GM19324 (cell line): ENCODE results near the gene RGS7.

ENCODE experiments used
- ATAC-seq: cut with Tn5 transposase; IDR thresholded peaks from one replicate; pipeline ENCODE4 v1.9.1; 2021; ENCODE audit warnings: mild to moderate bottlenecking, moderate library complexity; ENCODE audit not compliant: unreplicated experiment, low FRiP score

Gene RGS7

GRCh38 chr1:240878631-240879030, 478.4 kb downstream of the RGS7 start:
- ATAC-seq = no peak

GRCh38 chr1:240877605-240878004, 479.4 kb downstream of the RGS7 start:
- no peak for ATAC-seq

GRCh38 chr1:240876071-240876470, 480.9 kb downstream of the RGS7 start:
- ATAC-seq = no peak

GRCh38 chr1:240869071-240869470, 487.9 kb downstream of the RGS7 start:
- no peak for ATAC-seq

GRCh38 chr1:240866724-240867123, 490.3 kb downstream of the RGS7 start:
- no peak for ATAC-seq

- ATAC-seq = no peak
These were observed 497.0 kb downstream of the RGS7 start for GRCh38 chr1:240860023-240860422.

- no peak for ATAC-seq
These were observed 502.6 kb downstream of the RGS7 start for GRCh38 chr1:240854367-240854766.

- no peak for ATAC-seq
These were observed 509.7 kb downstream of the RGS7 start for GRCh38 chr1:240847325-240847724.

- no peak for ATAC-seq
These were observed 512.5 kb downstream of the RGS7 start for GRCh38 chr1:240844486-240844885.

- no peak for ATAC-seq
These were observed 513.2 kb downstream of the RGS7 start for GRCh38 chr1:240843798-240844197.

GRCh38 chr1:240836271-240836670, 520.7 kb downstream of the RGS7 start:
- no peak for ATAC-seq

- no peak for ATAC-seq
These were observed 521.7 kb downstream of the RGS7 start for GRCh38 chr1:240835291-240835690.

GRCh38 chr1:240833075-240833474, 523.9 kb downstream of the RGS7 start:
- ATAC-seq = no peak

GRCh38 chr1:240831922-240832321, 525.1 kb downstream of the RGS7 start:
- no peak for ATAC-seq

- no peak for ATAC-seq
These were observed 525.8 kb downstream of the RGS7 start for GRCh38 chr1:240831191-240831631.

- no peak for ATAC-seq
These were observed 527.5 kb downstream of the RGS7 start for GRCh38 chr1:240829487-240829886.

- ATAC-seq = no peak
These were observed 529.2 kb downstream of the RGS7 start for GRCh38 chr1:240827786-240828185.

GRCh38 chr1:240824238-240824637, 532.8 kb downstream of the RGS7 start:
- ATAC-seq = no peak

GRCh38 chr1:240823357-240823756, 533.6 kb downstream of the RGS7 start:
- no peak for ATAC-seq

GRCh38 chr1:240821925-240822324, 535.1 kb downstream of the RGS7 start:
- no peak for ATAC-seq

- no peak for ATAC-seq
These were observed 536.2 kb downstream of the RGS7 start for GRCh38 chr1:240820816-240821215.

- no peak for ATAC-seq
These were observed 540.5 kb downstream of the RGS7 start for GRCh38 chr1:240816472-240816871.

- no peak for ATAC-seq
These were observed 543.3 kb downstream of the RGS7 start for GRCh38 chr1:240813720-240814119.
